RWPE1 (cell line): ENCODE measurements around the gene TACR1.

Source experiments
- CTCF ChIA-PET: fragments of 350-600 bp; sonication (Branson Sonifier 250); formaldehyde crosslinking; extraction: SDS; loops from one replicate; lab custom pipeline; 2021; lab: Yijun Ruan, JAX
- POLR2A ChIA-PET: fragments of 400-600 bp; formaldehyde crosslinking; extraction: SDS; loops from one replicate; lab custom pipeline; 2020; ENCODE audit warnings: antibody characterized with exemption; ENCODE audit not compliant: low non-redundant PET; lab: Yijun Ruan, JAX
- DNase-seq: peaks from one replicate; pipeline ENCODE4 v3.0.0; 2012; ENCODE audit warnings: low spot score
- H3K27ac ChIP-seq: fragments of 450-650 bp; 2 replicates; pipeline ENCODE4 v1.5.1; 2017
- CTCF ChIP-seq: fragments of 450-650 bp; conservative IDR thresholded peaks from 2 replicates; pipeline ENCODE4 v1.5.1; 2017; ENCODE audit warnings: low read depth, mild to moderate bottlenecking

The TACR1 gene

GRCh38 chr2:75142081-75142480, 57.2 kb downstream of the TACR1 start:
- ChIA-PET POLR2A (no interaction called here), CTCF (interaction anchor here (1.1 to 1.2 kb wide), 2 partner anchors 13 to 22 kb away, joined by 4 to 6 read pairs; no protein-coding TSS in a partner anchor)
- H3K27ac ChIP-seq: no peak overlapping the region
- TF ChIP-seq CTCF: no peak
- DNase-seq: no peak

DNA sequence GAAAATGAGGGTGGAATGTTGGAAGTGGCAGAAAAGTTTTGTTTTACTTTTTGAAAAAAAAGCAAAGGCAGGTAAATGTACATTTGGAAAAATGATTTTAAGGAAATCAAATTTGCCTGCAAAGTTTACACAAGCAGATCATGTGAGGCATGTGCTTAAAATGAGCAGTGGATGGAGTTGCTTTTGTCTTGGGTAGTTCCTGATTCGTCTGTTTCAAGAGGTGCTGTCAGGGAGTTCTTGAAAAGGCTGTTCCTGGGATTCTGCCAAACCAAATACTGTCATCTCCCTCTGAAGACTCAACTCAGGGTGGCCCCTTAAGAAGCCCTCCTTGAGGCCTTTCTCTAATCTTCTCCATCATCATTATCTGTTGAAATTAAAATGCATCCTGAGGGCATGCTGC, 59.0 kb downstream of the TACR1 start:
- TF ChIP-seq CTCF: no peak
- DNase-seq: no peak
- POLR2A ChIA-PET: no interaction called here
- CTCF ChIA-PET: no interaction called here
- no peak overlapping the region for H3K27ac ChIP-seq

DNA sequence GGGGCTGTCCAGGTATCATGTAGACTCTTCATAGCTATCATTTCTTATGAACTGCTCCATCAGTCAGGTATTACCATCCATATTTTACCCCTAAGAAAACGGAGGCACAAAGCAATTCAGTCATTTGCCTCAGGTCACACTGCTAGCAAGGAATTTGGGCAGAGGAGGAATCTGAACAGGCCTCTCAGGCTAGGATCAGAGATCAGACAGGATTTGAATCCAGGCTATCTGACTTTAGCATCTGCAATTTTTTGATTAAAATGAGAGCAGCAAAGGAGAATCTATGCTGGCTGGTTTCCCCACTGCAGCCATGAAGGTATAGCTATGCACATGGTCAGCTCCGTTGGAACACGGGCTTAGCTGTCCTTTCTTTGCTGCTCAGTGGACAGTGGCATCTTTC, 60.1 kb downstream of the TACR1 start:
- no peak for TF ChIP-seq CTCF
- CTCF ChIA-PET: no interaction called here
- DNase-seq: no peak
- no peak overlapping the region for H3K27ac ChIP-seq
- POLR2A ChIA-PET: no interaction called here

DNA sequence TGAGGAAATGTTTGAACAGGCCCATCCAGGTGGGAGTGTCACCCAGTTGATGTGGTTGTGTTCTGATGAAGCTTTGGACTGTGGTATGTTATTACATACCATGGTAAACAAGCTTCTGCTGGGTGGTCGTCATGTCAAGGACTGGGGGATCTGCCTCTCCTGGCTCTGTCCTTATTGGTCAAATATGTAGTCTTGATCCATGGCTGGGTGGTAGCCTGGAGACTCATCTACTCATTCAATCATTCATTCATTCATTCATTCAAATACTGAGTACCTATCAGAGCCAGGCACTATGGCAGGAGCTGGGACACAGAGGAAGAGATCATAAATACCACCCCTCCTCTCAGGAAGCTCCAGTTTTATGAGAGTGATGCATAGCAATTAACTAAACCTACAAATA, 60.8 kb downstream of the TACR1 start:
- CTCF ChIA-PET: no interaction called here
- no peak overlapping the region for H3K27ac ChIP-seq
- POLR2A ChIA-PET: no interaction called here
- no peak for TF ChIP-seq CTCF
- no peak for DNase-seq

DNA sequence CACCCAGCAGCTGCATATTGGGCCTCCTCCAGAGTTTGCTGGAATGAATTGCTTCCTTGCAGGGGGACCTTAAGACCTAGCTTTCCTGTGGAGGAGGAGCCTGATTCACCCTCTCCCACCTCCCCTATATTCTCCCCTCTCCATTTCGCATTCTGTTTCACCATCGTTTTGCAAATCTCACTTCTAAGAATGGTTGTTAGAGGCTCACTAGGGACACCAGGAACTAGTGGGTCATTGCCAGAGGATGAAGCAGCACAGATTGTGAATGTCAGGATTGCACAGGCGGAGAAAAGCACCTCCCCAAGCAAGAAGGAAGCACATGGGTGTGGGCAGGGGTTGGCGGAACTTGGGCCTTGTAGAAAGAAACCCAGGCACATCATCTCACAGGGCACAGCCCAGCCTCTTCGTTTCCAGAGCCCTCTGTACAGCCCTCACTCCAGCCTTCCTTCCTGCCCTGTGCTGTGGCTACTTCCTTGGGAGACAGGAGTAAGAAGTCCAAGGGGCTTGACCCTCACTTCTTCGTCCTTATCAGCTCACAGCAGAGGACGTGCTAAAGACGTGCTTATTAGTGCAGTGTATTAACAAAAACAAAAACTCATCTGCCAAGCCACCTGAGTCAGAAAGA, 63.4 kb downstream of the TACR1 start:
- TF ChIP-seq CTCF: no peak
- POLR2A ChIA-PET: no interaction called here
- CTCF ChIA-PET: interaction anchor here (0.6 kb wide), 1 partner anchor 126 kb away, joined by 4 read pairs; no protein-coding TSS in a partner anchor
- H3K27ac ChIP-seq: no peak overlapping the region
- no peak for DNase-seq

DNA sequence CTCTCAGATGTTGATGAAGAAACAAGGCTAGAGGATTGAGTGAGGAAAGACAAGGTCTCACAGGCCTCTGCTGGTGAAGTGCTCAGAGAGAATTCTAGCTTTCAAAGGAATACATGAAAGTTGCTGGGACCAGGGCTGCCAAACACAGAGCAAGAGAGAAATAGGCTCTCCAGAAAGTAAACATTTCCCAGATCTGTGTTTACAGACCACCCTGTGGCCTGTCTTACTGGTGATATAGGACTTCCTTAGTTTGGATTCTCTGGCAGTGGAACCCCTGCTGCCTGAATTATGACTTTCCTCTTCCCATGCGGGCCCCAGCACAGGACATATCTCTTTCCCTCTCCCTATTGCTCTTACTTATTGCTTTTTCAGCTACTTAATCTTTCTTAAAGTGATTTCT, 64.5 kb downstream of the TACR1 start:
- DNase-seq: no peak
- TF ChIP-seq CTCF: no peak
- no peak overlapping the region for H3K27ac ChIP-seq
- ChIA-PET POLR2A (no interaction called here), CTCF (no interaction called here)
